Hypothalamus (tissue), 51 donors: Measurements from ENCODE around the gene GTF2A2.
"Not testable (repeated sequence)": the region's sequence is repeated elsewhere in the genome, so short reads cannot be mapped to it uniquely, and the experiment has no call there.

Experiments
- DNase-seq, 51 donors: peaks; one replicate each; lab custom pipeline; 2025; lab: John Stamatoyannopoulos, UW

Gene GTF2A2, protein sequence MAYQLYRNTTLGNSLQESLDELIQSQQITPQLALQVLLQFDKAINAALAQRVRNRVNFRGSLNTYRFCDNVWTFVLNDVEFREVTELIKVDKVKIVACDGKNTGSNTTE

DNA sequence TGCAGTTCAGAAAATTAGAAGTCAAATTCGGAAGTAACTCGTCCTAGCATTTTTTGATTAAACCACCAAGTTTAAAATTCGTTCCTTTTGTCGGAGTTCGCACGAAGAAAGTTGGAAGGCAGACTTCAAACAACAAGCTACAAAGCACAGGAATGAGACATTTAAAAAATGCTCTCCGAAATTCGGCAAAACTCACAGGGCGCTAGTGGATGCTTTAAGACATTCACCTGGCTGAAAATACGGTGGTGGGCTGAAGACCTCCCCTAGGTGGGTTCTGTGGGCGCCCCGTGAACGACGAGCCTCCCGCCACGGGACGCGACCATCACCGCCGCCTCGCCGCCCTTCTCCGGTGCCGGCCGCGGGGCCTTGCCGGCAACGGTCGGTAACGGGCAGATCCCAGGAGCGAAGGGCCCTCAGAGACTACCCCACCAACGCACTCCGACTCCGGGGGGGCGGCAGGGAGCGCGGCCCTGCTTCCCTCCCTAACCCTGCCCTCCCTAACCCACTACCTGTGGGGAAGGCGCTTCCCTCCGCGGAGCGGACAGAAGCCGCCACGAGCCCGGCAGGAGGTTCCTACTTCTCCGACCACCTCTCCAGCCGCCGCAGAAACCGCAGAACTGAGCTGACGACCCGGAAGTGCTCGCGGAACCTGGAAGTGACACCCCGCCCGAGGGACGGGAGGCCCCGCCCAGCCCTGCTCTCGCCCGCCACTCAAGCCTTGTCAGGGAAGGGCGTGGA, at the start of gene GTF2A2:
TSS of gene GTF2A2 (minus strand) at position 619 of the 738 bp plus-strand sequence. CDS start 5,238 bp downstream, outside the sequence.
- DNase-seq = peak; percentile 47 to 96 (median 90)

DNA sequence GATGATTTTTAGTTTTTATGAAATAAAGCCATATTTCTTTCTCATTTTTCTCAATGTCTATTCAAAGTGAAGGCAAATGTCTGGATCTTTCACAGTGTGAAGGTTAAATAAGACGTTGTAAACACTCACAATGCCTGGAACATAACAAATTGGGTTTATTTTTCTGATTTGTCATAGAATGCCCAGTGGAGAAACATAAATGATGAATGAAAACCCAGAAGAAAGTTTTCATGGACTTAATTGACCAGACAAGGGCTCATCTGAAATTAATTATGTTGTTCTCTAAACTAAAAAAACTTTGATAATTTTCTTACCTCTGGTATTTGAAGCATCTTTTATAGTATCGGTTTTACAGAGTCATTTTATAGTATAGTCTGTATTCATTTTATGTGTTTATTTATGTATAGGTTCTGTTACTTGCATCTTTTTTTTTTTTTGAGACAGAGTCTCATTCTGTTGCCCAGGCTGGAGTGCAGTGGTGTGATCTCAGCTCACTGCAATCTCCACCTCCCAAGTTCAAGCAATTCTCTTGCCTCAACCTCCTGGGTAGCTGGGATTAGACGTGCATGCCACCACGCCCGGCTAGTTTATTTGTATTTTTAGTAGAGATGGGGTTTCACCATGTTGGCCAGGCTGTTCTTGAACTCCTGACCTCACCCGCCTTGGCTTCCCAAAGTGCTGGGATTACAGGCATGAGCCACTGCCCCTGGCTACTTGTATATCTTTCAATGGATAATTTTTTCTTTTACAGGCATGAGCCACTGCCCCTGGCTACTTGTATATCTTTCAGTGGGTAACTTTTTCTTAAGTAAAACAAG, 46.9 kb upstream of the GTF2A2 start:
- no peak for DNase-seq

DNA sequence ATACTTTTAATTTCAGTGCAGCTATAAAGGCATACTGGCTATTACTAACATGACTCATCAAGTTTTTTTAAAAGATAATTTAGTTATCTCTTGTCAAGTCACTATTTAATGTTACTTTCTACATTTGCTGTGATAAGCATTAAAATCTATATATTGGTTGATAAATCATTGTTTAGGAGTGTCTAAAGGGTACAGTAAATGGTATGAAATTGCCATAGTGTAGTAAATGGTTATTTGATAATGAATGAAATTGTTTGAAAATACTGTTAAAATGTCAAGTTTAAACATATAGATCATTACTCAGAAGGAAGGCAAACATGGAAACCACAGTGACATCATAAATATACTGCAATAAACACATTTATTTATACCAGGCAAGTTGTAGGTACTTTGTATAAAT, 45.0 kb upstream of the GTF2A2 start:
- no peak for DNase-seq

DNA sequence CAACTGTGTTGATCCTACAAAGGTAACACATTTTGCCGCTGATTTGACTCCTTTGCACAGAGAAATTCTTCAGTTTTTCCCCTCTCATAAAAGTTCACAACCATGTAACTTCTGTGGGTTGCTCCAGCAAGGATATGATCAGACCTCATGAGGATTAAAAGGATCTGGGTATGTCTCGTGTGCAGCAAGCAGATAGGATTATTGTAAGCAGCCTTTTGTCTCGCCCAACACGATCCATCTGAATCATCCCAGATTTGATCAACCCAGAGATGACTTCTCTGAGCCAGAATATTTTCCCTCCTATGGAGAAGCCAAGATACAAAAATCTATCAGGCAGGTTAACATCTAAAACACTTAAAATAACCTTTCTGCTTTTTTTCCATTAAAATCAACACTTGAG, 44.6 kb upstream of the GTF2A2 start:
- DNase-seq = no peak

DNA sequence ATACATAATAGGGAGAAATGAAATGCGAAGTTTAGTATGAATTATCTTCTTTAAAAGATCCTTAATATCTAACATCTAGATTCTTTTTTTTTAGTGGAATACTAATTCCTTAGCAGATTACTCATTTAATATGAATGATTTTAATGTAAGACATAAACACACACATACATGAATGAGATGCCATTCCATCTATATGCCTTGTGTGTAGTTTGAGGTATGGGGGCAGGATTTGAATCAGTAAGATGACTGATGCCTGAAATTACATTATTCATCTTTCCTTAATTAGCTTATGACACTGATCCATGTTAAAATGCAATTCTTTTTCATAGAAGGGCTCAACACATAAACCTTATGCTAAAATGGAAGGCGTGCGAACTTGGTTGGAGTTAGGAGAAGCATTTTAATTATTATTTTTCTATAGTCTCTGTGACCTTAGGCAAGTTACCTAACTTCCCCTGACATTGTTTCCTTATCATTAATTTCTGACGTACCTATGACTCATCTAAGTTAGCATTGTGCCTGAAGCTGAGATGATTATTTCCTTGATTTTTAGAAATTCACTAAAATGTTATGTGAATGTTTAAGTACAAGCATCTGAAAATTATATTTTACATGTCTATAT, 42.6 kb upstream of the GTF2A2 start:
- DNase-seq = no peak

DNA sequence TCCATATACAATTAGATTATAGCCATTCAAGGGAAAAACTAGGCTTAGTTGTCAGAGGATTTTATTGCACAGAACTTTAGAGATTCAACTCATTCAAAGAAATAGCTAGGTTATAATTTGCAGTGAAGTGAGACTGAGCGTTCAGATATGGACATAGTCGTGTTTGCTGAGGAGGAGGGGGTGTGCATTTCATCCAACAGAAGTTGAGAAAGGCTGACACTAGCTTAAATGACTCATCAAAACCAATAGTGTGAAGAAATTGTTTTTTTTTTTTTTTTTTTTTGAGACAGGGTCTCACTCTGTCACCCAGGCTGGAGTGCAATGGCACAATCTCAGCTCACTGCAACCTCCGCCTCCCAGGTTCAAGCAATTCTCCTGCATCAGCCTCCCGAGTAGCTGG, 40.8 kb upstream of the GTF2A2 start:
- DNase-seq = not testable (repeated sequence)

DNA sequence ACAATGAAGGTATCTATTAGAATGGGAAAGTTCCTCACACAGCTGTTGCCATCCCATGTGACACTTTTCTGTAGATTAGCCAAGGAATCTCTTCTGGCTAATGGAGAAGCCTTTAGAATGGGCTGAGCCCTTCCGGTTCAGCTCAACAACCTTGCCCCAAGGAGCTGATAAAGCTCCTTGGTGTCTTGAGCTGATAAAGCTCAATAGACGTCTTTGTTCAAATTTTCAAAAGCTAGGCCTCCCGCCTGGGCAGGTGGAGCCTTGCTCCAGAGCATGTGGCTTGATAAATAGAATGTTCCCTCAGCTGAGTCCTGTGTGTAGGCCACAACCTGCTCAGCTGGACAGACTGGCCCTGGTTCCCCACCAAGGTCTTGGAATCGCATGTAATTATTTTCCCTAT, 39.0 kb upstream of the GTF2A2 start:
- DNase-seq = no peak

DNA sequence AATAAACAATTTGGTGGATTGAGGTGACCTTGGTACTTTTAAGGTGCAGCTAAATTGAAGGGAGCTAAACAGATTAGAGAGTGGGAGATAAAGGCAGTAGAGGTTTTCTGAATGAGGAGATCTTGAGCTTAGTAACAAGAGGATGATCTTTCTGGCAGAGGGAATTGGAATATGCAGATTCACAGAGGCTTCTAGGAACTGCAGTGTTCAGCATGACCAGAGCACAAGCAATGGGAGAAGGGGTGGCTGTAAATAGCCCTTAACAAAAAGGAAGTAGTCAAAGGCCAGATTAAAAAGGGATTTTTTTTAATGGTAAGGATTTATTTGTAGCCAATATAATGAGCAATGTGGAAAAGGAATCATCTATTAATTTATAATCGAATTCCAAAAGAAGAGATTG, 37.5 kb upstream of the GTF2A2 start:
- DNase-seq = no peak

DNA sequence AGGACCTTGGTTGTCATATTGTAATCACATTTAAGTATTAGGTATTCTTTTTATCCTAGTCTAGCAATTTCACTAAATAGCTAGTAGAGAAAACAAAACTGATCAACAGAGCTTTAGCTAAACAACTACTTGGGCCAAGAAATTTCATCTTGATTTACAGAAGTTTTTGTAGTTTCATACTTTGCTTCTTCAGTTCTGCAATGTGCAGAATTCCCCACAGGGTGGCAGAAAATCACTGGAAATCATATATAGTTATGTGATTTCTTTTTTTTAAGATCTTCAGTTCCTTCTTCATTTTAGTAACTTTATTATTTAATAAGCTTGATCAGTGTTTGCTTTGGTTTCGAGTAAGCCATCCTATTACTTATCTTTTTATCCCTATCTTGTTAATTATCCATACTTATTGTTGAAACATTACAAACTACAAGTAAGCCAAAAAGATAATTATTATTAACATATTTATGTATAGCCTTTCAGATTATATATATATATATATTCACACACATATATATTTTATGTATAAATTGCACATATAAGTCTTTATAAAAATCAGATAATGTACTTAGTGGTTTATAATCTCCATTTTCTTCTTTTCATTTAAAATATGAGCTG, 34.0 kb upstream of the GTF2A2 start:
- DNase-seq = peak in 7 of 51 donors; percentile 1 to 43 (median 13)

DNA sequence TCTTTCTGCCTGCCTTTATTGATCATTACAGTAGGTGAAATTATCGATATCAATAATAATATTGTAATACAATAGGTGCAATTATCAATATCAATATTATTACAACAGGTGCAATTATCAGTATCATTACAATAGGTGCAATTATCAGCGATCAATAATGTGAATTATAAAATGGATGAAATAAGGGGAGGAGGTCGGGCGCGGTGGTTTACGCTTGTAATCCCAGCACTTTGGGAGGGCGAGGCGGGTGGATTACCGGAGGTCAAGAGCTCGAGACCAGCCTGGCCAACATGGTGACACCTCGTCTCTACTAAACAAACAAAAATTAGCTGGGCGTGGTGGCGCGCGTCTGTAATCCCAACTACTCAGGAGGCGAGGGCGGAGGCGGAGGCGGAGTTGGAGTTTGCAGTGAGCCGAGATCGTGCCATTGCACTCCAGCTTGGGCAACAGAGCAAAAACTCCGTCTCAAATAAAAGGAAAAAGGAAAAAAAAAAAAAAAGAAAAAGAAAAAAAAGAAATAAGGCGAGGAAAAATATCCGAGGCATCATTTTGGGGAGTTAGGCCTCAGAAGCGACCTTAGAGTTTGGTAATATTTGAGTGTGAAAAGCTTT, 32.4 kb upstream of the GTF2A2 start:
- peak in 44 of 51 donors; percentile 2 to 72 (median 34) for DNase-seq

DNA sequence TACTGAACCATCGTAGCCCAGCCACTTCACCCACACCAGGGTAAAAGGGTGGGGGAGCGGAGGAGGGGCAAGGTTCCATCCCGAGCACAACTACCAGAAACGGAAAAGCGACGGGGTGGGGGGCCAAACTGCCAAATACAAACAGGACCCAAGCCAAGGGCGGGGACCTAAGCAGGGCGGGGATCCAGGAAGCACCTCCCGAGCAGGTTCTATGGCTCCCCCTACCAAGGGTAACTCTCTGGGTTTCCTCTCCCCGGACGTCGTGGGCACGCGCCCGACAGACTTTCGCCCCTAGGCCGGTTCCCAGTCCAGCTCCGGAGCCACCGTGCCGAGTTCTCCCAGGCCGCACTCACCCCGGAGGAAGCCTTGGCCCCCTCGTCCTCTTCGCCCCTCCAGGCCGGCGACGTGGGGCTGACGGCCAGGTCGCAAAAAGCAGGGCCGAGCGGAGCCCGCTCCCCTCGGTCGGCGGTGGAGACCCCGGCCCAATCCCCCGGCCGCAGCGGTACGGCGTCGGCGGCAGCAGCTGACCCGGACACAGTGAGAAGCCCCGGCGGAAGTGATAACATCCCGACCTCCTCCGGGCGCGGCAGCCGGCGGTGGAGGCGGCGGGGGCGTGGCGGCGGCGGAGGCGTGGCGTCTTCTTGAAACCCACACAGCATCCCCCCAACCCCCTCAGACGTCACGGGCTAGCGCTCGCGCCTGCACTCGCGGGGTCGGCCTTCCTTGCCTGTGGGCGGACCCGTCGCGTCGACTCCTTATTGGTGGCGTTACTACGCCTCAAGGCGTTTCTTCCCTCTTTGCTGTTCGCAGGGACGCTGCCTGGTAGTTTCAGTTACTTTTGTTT, 31.7 kb upstream of the GTF2A2 start, which contains the start of gene BNIP2:
TSS of gene BNIP2 (minus strand) at position 539 of the 844 bp plus-strand sequence. CDS start 6,863 bp downstream, outside the sequence.
- DNase-seq = peak; percentile 70 to 98 (median 94)

DNA sequence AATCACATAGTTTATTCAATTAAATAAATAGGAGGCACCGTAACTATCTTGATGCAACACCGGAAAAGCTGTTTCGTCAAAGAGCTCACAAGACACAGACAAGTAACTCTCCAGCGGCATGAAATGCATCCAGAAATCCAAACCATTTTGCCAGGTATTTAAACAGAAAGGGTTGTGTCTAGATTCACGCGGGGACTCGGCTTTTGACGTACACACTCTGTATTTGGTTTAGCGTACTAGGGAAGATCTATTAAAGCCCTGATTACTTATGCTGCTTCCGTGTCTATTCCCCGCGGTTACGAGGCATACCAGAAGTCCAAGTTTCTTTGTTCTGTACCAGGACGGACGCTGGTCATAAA, 31.1 kb upstream of the GTF2A2 start:
- DNase-seq = peak in 3 of 51 donors; percentile 17 to 47 (median 20)

DNA sequence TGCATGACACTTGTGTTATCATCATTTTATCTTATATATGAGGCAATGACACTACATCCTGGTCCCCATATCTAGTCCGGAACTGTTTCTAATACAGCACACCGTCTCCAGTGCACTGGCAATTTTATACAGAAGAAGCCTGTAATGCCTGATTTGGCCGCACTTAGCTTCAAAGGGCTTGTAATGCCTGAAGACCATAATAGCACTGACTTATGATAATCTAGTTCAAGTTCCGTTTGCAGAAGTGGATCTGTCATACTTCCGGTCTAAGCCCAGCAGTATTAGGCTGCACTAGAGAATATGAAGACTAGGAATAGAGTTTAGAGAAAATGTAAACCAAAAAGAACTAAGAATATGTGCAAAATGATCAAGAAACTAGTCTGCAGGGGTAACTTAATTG, 30.5 kb upstream of the GTF2A2 start:
- DNase-seq = no peak

DNA sequence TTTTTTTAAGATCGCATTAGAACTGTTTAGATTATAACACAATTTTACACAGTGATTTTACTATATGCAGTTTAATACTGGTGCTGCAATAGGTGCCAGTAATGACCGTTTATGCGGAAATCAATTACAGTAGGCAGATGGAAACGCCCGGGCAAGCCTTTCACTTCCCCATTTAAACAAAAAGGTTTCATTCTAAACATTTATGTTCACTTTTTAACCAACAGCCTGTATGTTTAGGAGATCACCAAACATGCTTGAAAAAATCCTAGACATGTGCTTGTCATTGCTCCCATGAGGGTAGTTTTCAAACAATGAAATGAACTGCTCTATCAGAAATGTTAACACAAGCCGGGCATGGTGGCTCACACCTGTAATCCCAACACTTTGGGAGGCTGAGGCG, 29.1 kb upstream of the GTF2A2 start:
- no peak for DNase-seq

DNA sequence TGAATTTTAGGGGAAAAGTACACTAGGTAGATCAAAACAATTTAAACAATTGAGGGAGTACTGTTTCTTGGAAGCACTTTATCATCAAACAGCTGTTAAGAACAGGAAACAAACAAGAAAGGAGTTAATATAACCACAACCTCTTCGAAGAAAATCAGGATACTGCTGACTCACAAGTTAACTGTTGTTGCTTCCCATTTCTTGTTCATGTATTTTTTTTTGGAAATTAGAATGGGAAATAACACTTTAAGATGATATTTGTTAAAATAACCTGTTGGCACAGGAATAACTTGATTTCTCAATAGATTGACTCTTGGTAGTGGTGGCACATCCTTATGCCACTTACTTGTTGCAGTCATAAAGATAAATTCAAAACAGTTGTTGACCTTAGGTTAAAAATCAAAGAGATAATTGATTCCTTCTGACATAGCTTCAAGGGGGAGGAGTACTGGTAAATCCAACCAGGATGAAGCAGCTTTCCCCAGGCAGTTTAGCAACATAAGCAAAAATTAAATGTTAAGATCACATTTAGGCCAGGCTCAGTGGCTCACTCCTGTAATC, 28.5 kb upstream of the GTF2A2 start:
- no peak for DNase-seq

DNA sequence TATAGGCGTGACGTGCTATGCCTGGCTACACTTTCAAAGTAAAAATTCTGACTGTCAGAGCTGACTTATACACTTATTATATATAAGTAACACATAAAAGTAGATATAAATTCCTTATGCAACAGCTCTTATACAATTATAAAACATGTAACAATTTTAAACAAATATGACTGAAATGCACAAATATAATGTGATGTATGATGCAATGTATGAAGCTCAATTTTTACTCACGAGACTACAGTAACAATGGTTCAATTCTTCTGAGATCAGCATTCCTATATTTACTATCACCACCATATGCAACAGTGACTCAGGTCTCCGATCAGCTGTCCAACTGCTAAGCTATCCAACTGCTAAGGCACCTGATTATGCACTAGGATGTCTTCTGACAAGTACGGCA, 23.6 kb upstream of the GTF2A2 start:
- DNase-seq = no peak

DNA sequence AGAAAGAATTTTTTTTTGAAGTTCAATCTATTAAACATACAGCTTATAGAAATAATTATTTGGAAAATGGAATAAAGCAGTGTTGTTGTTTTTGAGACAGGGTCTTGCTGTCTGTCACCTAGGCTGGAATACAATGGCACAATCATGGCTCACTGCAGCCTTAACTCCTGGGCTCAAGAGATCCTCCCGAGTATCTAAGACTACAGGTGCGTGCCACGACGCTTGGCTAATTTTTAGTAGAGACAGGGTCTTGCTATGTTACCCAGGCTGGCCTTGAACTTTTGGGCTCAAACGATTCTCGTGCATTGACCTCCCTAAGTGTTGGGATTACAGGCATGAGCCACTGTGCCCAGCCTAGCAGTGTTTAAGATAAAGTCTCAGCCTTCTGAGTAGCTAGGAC, 23.0 kb upstream of the GTF2A2 start:
- DNase-seq = no peak

DNA sequence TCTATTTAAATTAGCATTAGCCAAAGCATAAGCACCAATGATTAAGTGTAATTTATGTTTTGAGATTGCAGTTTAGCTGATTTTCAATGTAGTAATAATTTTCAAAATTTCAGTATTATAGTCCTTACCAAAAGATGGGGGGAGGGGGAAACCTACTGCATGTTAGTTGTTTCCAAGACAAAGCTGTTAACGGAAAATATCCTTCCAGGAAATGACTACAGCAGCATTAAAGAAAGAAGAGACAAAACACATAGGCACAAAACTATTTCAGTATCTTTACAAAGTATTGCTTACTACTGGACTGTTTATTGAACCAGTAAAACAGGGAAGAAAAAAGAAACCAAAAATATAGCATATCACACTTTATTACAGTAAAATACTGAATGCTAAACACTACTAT, 21.3 kb upstream of the GTF2A2 start:
- DNase-seq = no peak

DNA sequence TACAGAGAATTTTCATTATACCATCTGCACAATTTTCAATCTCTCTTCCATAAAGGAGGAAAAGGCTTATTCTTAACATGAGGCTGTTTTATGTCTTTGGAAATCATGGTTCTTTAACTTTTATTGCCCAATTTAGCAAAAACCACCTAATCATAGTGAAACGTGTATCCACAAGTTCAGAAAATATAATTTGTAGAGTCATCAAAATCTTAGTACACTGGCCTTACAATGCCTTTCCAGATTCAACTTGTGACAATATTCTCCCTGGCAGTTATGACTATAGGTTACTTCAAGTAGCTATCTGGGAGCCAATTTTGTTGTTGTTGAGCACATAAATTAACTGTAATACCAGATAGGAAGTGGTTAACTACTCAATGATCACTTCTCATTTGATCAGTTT, 20.9 kb upstream of the GTF2A2 start:
- no peak for DNase-seq
